Activated T-cell treated with anti-CD3 and anti-CD28 coated beads for 4 hours (primary cell): ENCODE measurements around the gene AGAP4.
"Not testable (repeated sequence)": the region's sequence is repeated elsewhere in the genome, so short reads cannot be mapped to it uniquely, and the experiment has no call there.

Experiments
- DNase-seq: peaks from one replicate; pipeline ENCODE4 v3.0.0-alpha.2; 2020

Gene AGAP4

GRCh38 chr10:45789991-45790390 lies 57.3 kb downstream of the AGAP4 start:
- DNase-seq = not testable (repeated sequence)

- DNase-seq = not testable (repeated sequence)
These were observed 60.0 kb downstream of the AGAP4 start for GRCh38 chr10:45787212-45787741.

DNA sequence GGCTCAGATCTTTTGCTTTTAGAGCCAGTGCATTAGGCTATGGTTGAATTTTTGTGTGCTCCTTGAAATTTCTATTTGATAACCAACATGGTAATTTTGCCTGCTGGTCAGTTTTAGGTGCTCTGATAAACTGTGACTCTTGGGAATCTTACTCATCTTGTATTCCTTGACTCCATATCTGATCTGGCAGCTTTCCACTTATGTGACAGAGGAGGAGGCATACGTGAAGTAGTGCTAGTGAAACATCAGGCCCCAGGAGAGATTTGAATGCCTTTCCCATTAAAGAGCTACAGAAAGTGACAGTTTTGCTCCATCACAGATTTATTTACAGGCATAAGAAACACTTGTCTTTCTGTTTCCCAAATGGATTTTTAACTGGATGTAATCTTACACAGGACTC lies 61.1 kb downstream of the AGAP4 start:
- not testable (repeated sequence) for DNase-seq
